Measurements from ENCODE around the gene EPSTI1.

EPSTI1 gene

DNA sequence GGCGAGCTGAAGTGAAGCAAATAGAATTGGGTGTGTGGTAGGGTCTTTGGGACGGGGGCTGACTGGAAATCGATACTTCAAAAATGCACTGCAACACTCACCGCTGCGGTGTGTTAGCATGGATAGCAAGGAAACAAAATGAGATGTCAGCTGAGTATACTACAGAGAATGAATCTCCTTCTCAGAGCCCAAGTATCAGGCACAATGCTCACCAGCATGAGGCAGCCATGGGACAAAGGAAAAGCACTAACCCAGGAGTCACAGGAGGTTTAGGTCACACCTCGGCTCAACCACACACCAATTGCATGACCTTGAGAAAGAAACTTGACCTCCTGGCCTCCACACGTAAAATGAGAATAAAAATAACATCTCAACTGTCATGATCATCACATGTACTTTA, 136.6 kb downstream of the EPSTI1 start:
- no peak for FAIRE-seq
- TF ChIP-seq CTCF (IDR thresholded peaks at IDR 0.05; ENCODE audit: insufficient read depth, missing control alignments), result no peak
- no peak for DNase-seq (ENCODE audit: insufficient read length, low spot score)

GRCh38 chr13:42852136-42852535, 139.9 kb downstream of the EPSTI1 start:
- no peak for FAIRE-seq
- no peak for DNase-seq (ENCODE audit: insufficient read length, low spot score)
- no peak for TF ChIP-seq CTCF (IDR thresholded peaks at IDR 0.05; ENCODE audit: insufficient read depth, missing control alignments)

GRCh38 chr13:42849200-42849599, 142.8 kb downstream of the EPSTI1 start:
- no peak for DNase-seq (ENCODE audit: insufficient read length, low spot score)

DNA sequence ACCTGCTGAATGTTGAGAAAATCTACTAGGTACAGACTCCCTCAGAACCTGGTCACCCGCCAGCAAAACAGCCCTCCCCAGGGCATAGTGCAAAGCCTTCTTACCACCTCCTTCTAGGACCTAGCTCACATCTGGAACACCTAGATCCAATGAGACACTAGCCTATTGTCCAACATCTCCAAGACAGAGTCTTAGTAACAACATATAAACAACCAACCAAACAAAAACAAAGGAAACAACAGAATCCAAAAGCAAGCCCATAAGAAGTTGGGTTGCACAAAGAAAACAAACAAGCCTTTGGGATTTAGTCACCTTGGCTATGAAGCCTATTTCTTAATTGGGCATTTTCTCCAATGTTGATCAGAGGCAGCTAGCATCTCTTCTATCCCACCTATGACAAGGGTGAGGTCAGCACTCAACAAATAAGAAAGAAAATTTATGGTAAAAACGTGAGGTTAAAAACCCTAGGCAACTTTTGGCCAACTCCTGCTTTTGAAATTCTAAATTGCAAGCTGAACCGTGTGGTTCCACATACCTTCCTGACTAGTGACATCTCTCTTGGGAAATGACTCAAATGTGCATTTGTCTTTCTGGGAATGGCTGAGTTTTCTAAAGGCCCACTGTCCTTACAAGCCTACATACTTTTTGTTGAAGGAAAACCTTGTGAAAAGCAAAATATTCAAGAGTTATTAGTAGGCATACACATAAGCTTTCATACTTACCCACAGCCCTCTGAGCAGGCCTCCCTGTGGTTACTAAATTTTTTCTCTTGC, 144.0 kb downstream of the EPSTI1 start:
- TF ChIP-seq CTCF (IDR thresholded peaks at IDR 0.05; ENCODE audit: insufficient read depth, missing control alignments), result no peak
- FAIRE-seq (no peak), DNase-seq (ENCODE audit: insufficient read length, low spot score) (no peak)

More at GRCh38 chr13:42849200-42849599, 142.8 kb downstream of the EPSTI1 start:
- TF ChIP-seq CTCF (IDR thresholded peaks at IDR 0.05; ENCODE audit: insufficient read depth, missing control alignments), result no peak
- no peak for FAIRE-seq

- DNase-seq (ENCODE audit: insufficient read length, low spot score), result no peak
- FAIRE-seq, result no peak
- TF ChIP-seq CTCF (IDR thresholded peaks at IDR 0.05; ENCODE audit: insufficient read depth, missing control alignments), result peak; percentile 8
Measured at GRCh38 chr13:42836930-42837690, 154.9 kb downstream of the EPSTI1 start.

Data from D721Med (cell line).